Hepatocyte (in vitro differentiated cells): ENCODE data around the gene SEPTIN8.

Experiments
- CTCF ChIP-seq: fragments of 200-600 bp; sonication (generic); IDR thresholded peaks from 2 replicates; pipeline ENCODE4 v1.5.1; 2016; ENCODE audit warnings: antibody characterized with exemption, mild to moderate bottlenecking; ENCODE audit not compliant: poor library complexity
- EZH2 ChIP-seq: fragments of 200-600 bp; sonication (generic); IDR thresholded peaks from 2 replicates; pipeline ENCODE4 v1.6.1; 2016; ENCODE audit warnings: antibody characterized with exemption, mild to moderate bottlenecking, borderline replicate concordance
- EZH2phosphoT487 ChIP-seq: fragments of 200-600 bp; sonication (generic); IDR thresholded peaks from one replicate; pipeline ENCODE4 v1.6.1; 2018; ENCODE audit warnings: antibody characterized with exemption, mild to moderate bottlenecking, low read depth, moderate library complexity; ENCODE audit not compliant: unreplicated experiment, severe bottlenecking

DNA sequence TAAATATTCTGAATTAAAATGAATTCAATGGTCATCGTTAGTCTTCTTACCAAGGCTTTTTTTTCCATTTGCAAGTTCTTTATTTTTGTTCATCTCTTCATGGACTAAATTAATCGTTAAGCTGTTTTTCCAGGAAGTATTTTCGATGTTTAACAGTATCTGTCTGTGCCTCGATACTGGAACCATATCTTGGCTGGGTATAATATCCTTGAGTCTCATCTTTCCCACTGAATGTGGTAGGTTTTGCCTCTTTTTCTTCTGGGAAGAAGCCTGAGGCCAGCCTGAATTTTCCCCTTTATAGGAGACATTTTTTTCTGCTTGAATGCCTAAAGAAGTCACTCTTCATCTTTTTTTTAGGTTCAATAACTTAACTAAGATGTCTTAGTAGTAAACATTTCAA is 4.0 kb upstream of the SEPTIN8 start:
- TF ChIP-seq CTCF (no peak), EZH2 (no peak), EZH2phosphoT487 (no peak)
